KOPT-K1 (cell line): ENCODE results near the gene AMOTL1.

ENCODE experiments used
- H3K27ac ChIP-seq: fragments of 200-600 bp; sonication (generic); 2 replicates; pipeline ENCODE4 v1.5.1; 2016; ENCODE audit warnings: antibody characterized with exemption, mild to moderate bottlenecking, low read depth, low read length; ENCODE audit not compliant: poor library complexity, severe bottlenecking
- H3K36me3 ChIP-seq: fragments of 200-600 bp; sonication (generic); 2 replicates; pipeline ENCODE4 v1.5.1; 2017; ENCODE audit warnings: antibody characterized with exemption, mild to moderate bottlenecking, low read length, moderate library complexity; ENCODE audit not compliant: insufficient read depth
- H3K9me3 ChIP-seq: fragments of 200-600 bp; sonication (generic); 2 replicates; pipeline ENCODE4 v1.5.1; 2017; ENCODE audit warnings: antibody characterized with exemption, low read length, mild to moderate bottlenecking; ENCODE audit not compliant: insufficient read depth, poor library complexity, severe bottlenecking

Gene AMOTL1, protein sequence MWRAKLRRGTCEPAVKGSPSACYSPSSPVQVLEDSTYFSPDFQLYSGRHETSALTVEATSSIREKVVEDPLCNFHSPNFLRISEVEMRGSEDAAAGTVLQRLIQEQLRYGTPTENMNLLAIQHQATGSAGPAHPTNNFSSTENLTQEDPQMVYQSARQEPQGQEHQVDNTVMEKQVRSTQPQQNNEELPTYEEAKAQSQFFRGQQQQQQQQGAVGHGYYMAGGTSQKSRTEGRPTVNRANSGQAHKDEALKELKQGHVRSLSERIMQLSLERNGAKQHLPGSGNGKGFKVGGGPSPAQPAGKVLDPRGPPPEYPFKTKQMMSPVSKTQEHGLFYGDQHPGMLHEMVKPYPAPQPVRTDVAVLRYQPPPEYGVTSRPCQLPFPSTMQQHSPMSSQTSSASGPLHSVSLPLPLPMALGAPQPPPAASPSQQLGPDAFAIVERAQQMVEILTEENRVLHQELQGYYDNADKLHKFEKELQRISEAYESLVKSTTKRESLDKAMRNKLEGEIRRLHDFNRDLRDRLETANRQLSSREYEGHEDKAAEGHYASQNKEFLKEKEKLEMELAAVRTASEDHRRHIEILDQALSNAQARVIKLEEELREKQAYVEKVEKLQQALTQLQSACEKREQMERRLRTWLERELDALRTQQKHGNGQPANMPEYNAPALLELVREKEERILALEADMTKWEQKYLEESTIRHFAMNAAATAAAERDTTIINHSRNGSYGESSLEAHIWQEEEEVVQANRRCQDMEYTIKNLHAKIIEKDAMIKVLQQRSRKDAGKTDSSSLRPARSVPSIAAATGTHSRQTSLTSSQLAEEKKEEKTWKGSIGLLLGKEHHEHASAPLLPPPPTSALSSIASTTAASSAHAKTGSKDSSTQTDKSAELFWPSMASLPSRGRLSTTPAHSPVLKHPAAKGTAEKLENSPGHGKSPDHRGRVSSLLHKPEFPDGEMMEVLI

DNA sequence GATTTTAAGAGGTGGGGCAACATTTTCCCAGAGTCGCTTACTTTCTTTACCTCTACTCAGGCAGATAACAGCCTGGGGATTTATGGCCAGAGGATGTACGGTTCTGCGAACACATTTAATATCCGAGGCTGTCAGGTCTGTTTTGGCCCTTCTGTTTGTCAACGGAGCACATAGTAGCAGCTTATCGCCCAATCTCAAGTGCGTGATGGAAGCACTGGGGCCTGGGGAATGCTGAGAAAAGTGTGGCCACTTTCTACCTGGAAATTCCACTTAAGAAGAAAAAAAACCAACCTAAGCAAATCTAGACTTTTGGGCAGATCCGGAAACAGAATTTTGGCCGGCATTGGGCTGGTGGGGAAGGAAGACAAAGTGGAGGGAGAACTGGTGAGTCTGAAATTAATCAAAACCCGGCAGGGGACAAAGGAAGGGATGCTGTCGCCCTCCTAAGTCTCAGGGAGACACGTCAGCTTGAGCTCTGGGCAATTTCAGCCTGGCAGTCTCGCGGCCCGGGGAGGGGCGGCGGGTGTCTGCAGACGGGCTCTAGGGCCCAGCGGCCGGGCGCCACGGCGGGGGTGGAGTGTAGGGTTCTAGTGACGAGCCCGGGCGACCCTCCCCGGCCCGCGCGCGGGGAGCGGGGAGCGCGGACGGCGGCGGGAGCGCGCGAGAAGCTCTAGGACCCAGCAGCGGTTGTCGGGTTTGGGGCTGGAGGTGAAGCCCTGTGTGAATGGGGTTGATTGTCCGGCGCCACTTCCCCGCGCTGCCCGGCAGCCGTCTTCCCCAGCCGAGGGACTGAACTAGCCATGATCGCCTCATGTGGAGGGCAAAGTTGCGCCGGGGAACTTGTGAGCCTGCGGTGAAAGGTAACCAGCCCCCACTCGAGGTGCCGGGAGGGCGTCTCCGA is at the start of gene AMOTL1:
AMOTL1 (plus strand) TSS at position 656 of the 901 bp plus-strand sequence; CDS start at position 812, 156 bp downstream.
- Histone ChIP-seq H3K27ac (no peak within 1 kb of the TSS), H3K9me3 (peaks cover 23% of the 10 kb centered on the region), H3K36me3 (no peaks in the 10 kb centered on the region)

DNA sequence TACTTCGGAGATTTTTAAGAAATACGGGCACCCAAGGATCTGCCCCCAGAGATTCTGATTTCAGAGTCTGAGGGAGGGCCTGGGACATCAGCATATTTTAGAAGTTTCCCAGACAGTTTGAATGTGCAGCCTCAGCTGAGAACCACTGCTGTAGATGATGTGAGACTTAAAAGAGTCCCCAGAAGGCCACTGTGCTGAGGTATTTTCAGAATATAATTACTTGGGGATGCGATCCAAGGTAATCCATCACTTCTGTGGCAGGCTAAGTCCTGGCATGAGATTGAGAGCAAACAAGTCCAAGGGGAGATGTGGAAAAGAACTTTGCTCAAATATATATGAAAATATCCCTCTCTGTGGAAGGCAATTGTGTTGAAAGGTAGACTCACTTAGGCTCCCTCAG is 48.3 kb upstream of the AMOTL1 start:
- H3K36me3 ChIP-seq = no peaks in the 10 kb centered on the region
- H3K27ac ChIP-seq = no peak overlapping the region
- H3K9me3 ChIP-seq = no peaks in the 10 kb centered on the region

DNA sequence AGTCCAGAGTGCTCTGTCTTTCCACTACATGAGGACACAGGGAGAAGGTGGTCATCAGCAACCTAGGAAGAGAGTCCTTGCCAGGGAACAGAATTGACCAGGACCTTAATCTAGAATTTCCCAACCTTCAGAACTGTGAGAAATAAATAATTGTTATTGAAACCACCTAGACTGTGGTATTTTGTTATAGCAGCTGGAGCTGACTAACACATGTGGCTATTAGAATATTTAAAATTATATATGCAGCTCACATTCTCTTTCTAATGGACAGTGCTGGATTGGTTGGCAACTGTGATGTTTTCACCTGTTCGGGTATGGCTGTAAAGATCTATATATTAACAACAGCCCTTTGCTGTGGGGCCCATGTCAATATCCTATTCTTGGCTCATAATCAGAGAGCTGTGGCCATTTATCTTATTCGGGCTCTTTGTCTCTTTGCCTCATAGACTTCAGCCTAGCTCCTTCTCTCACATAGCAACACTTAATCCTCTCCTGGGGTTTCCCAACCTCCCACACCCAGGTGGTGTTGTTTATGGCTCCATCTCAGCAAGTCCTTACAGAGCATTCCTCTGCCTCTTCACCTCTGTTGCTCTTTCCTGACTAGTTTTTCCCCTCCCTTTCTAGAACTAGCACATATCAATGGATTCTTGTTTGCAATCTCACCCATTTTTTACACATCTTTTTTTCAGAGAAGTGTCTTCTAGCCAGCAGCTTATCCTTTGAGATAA is 46.4 kb upstream of the AMOTL1 start:
- Histone ChIP-seq H3K36me3 (no peaks in the 10 kb centered on the region), H3K9me3 (no peaks in the 10 kb centered on the region), H3K27ac (no peak overlapping the region)

DNA sequence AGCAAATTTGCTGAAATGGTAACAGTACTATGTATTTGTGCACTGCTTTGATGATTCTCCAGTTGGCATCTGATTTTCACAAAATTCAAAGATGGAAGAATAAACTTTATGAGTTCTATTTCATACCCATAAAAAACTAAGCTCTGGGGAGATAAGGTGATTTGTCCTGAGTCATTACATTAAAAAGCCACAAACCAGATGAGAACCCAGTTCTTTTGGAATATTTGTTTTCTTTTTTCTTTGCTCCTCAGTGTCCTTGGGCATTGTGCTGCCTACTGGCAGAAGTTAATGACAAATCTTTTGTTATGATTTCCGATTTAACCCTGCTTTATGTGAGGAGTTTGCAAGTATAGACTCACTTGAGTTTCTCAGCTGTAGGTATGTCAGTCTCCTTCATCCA is 45.4 kb upstream of the AMOTL1 start:
- H3K36me3 ChIP-seq = no peaks in the 10 kb centered on the region
- H3K27ac ChIP-seq = no peak overlapping the region
- H3K9me3 ChIP-seq = no peaks in the 10 kb centered on the region

DNA sequence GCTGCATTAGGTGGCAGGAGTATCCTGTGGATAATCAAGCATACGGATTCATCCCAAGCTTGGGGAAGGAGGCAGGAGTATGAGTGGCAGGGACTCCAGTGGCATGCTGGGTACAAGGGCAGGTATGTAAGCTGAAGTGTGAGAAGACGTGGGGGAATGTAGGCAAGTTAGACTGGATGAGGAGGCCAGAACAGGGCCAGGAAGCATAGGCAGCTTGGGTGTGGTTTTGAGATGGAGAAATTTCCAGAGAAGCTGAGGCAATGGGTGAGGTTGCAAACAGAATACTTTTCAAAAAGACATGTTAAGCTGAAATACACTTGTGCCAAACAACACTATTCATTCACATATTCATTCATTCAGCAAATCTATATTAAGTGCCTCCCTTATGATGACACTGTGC is 43.1 kb upstream of the AMOTL1 start:
- no peaks in the 10 kb centered on the region for H3K9me3 ChIP-seq
- no peak overlapping the region for H3K27ac ChIP-seq
- H3K36me3 ChIP-seq = no peaks in the 10 kb centered on the region

DNA sequence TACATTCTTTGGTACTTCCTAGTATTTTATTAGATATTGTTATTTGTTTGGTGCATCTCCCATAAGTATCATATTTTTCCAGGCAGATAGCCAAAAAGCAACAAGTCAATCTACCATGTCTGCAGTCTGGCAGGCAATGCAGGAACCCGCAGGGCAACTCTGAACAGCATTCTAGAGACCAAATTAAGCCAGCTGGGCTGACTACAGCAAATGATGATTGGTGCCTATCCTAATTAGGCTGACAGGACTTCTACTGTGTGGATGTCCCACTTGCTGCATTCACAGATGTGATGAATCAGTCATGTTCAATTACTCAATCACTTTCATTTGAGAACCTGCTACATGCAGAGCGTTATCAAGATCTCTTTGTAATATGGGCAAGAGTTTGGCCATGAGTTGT is 40.3 kb upstream of the AMOTL1 start:
- no peak overlapping the region for H3K27ac ChIP-seq
- H3K36me3 ChIP-seq = no peaks in the 10 kb centered on the region
- H3K9me3 ChIP-seq = no peaks in the 10 kb centered on the region

DNA sequence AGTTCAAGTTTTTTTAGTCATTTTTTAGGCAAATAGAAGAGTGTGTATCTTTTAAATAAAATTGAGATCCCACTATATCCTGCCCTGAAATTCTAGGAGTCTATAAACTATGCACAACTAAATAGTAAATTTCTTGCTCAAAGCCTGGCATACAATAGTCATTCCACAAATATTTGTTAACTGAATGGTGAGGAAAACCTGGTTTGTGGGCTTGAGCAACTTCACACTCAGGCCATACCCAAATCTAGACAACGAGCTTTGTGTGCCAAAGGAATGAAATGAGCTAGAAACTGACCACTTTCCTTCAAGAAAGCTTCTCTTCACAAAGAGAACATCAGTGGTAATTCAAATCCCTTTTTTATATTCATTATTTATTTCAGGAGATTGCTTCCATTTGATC is 39.6 kb upstream of the AMOTL1 start:
- no peak overlapping the region for H3K27ac ChIP-seq
- H3K36me3 ChIP-seq = no peaks in the 10 kb centered on the region
- no peaks in the 10 kb centered on the region for H3K9me3 ChIP-seq

DNA sequence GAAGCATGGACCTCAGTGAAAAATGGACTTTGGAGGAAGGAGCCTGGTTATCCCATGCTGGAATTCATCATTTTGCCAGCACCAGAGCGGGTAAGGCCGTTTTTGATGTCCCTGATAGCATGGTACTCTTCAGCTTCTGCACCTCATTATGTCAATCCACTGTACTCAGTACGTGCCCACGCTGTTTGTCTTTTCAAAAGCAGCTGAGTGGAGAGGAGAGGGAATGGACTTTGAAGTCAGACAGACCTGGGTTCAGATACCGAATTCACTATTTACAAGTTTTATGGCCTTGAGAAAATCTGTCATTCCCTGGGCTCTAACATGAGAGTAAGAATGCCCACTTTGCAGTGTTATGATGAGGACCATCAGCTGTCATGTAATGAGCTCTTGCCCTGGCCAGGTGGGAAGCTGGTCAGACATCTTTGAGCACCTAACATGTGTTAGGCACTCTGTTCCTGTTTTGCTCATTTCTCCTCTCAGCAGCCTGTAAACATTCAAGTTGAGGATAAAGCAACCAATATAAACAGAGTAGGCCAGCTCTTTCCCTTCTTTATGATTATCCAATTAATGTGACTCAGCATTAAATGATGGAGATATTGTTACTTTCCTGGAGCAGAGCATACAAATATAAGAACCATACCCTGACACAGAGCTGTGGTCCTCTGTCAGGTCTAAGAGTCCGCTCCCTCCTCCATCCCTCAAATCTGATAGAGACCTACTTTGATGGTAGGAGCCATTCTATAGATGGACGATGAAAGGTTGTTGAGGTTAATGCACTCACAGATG is 39.0 kb upstream of the AMOTL1 start:
- Histone ChIP-seq H3K27ac (no peak overlapping the region), H3K9me3 (no peaks in the 10 kb centered on the region), H3K36me3 (no peaks in the 10 kb centered on the region)

DNA sequence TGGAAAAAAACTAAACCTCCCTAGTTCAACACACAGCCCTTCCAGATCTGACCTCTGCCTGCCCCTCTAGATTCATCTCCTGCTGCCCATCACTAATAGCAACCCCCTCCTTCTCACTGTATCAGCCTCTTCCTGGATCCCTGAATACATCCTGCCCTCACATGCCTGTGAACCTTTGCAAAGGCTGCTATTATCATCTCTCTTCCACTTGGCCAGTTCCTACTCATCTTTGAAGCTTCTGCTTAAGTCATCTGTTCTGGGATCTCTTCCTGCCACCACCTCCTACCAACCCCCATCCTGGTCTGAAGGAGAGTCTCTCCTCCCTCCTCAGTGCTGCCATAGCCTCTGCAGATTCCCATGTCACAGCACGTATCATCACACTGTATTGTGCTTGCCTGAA is 38.0 kb upstream of the AMOTL1 start:
- no peaks in the 10 kb centered on the region for H3K36me3 ChIP-seq
- no peak overlapping the region for H3K27ac ChIP-seq
- no peaks in the 10 kb centered on the region for H3K9me3 ChIP-seq

DNA sequence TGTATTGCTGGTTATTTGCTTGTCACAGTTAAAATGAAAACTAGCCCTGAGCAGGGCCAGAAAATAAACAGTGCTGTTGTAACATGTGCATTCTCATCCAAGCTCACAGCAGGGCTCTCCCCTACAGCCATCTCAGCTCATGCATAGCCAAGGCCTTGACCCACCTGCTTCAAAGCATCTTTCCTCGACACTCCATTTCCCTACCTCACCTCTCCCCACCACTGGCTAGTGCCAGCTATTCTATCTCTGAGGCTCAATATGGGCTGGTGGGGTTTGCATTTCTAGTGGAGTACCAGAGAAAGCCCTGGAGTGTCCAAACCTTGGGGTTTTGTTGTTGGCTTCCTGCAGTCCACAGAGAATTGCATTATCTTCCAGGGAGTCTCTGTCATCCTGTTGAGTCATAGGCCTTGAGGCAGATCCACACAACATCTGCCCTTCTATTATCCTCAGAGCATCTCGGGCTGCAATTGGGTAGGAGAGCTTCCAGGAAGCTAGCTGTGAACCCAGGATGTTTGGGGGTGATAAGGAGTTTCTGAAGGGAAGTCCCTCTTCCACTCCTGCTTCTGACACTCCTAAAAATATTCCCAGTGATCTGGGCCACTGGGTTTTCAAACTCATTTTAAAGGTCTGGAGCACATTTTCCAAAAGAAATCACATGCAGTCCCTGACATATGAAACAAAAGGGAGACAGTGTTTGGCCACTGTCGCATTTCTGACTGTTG is 36.1 kb upstream of the AMOTL1 start:
- Histone ChIP-seq H3K36me3 (no peaks in the 10 kb centered on the region), H3K27ac (no peak overlapping the region), H3K9me3 (no peaks in the 10 kb centered on the region)

DNA sequence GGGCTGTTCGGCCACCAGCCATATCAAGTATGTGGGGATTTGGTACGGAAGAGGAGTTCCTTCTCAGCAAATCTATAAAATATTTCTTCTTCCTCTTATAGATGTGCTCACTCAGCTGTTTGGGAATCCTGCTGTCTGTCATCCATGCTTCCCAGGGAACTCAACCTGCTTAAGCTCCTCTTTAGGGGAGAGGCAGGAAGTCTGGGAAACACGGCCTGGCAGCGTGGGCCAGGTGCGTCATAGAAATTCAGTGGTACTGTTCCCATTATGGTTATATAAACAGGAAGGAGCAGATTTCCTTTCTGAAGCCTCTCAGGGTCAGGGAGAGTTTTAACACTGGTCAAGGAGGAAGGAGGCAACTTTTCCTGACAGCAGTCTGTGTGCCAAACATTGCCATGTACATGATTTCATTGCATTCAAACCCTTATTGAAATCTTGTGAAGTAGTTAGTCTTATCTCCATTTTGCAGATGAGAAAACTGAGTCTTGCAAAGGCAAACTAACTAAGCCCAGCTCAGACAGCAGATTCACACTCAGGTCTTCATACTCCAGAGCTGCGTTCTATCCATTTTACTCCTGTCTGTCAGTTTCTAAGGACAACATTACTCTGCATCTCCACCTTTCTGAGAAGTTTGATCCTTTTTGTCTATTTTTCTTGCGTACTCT is 35.4 kb upstream of the AMOTL1 start:
- no peak overlapping the region for H3K27ac ChIP-seq
- H3K36me3 ChIP-seq = no peaks in the 10 kb centered on the region
- H3K9me3 ChIP-seq = no peaks in the 10 kb centered on the region

DNA sequence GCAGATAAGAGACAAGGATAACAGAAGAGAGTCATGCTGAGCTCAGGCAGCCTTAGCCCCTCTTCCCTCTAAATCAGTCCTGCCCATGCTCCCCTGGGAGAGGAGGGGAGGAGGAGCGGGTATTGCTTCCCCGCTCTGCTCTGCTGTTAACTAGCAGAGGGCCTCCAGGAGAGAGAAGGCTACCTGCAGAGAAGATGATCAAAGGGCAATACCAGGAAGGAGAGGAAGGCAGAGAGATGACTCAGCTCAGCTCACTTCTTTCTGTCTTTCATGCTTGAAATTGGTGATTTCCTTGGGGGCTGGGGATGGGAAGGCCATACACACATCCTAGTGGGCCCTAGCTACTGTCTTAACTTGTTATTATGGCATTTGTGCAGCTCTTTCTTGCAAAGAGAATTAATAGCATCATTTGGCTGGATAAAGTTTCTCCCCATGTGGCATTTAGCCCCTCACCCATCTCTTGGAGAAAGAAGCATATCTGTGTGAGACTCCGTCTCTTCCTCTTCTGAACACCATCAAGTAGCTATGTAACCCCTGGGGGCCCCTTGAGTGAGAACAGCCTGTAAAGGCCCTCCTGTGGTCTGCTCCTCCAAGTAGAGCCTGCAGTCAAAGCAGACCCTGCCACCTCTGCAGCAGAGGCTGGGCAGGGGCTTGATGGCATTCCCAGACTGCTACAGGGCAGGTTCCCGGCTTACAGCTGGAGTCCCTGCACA is 33.4 kb upstream of the AMOTL1 start:
- Histone ChIP-seq H3K27ac (no peak overlapping the region), H3K9me3 (no peaks in the 10 kb centered on the region), H3K36me3 (no peaks in the 10 kb centered on the region)
